HG03432 (cell line): ENCODE measurements around the gene P2RY8.

Source experiments
- ATAC-seq: cut with Tn5 transposase; IDR thresholded peaks from one replicate; pipeline ENCODE4 v1.9.1; 2021; ENCODE audit warnings: mild to moderate bottlenecking, moderate library complexity; ENCODE audit not compliant: unreplicated experiment

Gene P2RY8

DNA sequence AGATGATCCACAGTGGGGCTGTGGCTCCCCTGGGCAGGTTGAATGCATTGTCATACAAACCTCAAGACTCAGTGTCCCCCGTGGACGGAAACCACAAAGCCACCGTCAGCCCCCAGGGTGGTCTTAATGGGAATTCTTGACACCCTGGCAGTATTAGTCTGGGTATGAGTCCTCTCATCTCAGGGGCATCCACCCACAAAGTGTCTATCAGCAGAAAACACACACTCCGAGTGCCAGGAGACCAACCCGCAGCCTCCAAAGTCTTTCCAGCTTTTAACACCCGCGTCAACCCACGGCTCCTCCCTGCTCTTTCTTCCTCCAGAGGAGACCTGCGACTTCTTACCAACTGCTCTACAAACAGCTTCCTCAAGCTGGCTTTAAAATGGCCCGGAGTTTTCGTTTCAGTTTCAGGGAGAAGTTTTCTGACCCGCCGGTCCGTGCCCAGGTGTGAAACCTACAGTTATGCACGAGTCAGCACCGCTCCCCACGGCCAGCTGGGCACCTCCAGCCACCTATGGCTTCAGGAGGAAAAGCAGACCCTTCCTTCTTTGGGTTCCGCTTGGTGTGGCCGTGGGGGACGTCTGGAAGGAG is 69.9 kb downstream of the P2RY8 start:
- peak; percentile 50 for ATAC-seq

DNA sequence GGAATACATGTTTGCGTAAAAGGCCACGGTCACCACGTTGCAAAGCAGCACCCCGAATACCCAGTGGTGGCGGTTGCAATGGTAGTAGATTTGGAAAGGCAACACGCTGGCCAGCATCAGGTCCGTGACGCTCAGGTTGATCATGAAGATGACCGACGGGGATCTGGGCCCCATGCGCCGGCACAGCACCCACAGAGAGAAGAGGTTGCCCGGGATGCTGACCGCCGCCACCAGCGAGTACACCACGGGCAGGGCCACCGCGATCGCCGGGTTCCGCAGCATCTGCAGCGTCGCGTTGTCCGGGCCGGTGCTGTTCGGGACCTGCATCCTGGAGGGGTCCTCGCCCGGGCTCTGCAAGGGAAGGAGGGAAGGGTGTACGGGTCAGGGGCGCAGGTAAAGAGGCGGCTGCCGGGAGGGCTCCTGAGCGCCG is 70.7 kb downstream of the P2RY8 start:
- ATAC-seq, result no peak

DNA sequence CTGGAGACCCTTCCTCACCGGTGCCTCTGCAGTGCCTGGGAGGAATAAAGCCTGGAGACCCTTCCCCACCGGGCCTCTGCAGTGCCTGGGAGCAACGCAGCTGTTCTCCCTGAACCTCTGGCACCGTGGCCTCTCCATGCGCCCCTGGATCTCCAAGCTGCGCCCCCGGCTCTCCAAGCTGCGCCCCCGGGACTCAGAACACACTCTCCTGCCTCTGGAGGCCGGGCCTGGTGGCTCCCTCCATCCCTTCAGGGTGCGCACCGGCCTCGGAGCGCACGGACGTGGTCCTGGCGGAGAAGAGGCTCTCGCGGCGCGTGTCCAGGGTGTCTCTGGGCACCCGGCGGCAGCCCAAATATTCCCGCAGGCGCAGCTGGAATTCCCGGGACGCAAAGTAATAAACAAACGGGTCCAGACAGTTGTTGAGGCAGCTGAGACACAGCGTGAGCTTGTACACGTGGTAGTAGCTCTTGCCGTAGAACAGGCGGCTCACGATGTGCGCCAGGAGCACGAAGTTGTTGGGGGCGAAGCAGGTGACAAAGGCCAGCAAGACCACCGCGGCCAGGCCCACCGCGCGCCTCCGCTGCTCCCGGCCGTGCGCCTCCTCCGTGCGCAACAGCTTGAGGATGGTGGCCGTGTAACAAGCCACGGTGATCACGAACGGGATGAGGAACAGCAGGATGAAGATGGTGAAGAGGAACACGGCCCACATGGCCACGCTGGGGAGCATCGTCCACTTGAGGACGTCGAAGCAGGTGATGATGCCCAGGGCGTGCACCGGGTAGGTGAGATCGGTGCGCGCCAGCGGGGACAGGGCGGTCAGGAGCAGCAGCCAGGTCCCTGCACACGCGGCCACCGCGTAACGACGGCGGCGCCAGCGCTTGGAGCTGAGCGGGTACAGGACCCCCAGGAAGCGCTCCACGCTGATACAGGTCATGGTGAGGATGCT is 71.4 kb downstream of the P2RY8 start:
- no peak for ATAC-seq

DNA sequence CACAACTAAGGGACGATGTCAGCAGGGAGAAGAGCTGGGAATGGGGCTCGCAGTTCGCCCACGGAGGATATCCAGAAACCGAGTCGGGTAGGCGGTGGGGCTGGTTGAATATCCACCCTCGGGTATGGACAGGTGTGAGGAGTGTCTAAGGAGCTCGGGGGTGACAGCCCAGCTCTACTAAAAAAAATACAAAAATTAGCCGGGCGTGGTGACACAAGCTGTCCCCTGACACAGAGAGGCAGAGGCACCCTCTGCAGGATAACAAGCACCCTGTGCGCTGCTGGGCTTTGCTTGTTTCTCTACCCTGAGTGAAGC is 72.1 kb downstream of the P2RY8 start:
- ATAC-seq, result no peak

DNA sequence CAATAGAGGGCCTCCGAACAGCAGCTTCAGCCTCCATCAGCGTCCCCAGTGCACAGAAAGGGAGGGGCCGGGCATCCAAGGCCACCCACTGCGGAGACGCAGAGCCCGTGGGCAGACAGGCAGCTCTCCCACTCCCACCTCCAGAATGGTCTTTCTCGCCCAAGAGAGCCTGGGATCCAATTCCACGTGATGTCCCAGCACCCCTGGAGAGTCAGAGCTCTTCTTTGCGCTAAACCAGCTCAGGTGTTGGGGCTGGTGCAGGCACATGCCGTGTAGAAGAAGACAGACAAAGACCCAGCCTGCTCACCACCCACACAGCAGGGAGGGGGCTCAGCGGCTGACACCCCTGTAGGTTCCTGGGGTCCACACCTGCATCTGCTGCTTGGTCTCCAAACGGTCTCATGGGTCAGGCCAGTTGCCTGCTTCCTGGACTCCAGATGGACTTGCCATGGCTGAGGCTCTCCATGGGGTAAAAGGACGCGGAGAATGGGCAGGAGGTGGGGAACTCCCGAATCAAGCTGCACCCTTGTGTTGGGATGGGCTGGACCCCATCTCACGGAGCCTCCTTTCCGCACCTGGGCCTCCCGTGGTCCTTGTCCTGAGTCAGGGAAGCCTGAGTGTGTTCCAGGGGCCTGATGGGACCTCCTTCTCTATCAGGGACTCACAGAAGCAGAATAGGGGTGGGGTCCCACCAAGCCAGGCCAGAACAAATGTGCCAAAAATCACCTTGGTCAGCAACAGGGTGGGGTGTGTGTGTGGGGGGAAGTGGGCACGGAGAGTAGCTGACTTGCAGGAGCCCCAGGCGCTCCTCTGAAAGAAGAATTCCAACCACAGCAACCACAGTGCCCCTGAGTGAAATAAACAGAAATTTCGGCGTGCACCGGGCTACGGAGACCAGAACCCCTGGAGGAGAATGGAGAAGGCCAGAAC is 72.7 kb downstream of the P2RY8 start:
- ATAC-seq, result no peak

DNA sequence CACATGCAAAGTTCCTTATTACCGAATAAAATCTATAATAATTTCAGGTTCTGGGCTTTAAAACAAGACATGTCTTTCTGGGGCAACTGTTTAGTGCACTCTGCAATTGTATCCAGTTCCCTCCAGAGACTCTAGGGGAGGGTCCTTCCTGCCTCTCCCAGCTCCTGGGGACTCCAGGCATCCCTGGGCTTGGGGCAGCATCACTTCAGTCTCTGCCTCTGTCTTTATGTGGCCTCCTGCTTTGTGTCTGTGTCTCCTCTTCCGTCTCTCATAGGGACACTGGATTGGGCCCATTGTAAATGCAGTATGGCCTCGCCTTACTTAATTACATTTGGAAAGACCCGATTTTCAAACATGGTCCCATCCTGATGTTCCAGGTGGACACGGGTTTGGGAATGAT is 73.4 kb downstream of the P2RY8 start:
- ATAC-seq, result no peak

DNA sequence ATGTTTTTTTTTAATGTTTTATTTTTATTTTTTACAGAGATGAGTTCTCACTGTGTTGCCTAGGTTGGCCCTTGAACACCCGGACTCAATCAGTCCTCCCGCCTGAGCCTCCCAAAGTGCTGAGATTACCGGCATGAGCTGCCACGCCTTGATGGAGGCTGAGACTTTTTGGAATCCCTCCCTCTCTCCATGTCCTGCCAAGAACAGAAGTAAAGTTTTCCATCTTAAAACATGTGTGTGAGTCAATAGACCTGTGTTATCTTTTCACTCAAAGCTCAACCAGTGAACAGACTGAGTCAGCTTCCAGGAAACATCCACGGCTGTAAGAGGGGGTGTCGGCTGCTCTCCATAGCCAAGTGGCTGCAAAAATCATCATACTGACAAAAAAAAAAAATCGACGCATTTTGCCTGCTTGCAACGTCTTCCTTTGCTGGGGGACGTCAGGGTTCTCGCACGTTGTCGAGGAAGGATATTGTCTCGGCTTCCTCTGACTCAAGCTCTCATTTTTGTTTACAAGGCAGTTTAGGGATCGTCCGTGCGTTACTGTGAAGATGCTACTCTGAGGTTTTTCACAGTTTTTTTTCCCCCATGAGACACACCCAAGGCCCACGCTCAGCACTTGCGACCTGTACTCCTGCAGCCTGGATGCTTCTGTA is 74.3 kb downstream of the P2RY8 start:
- ATAC-seq, result no peak

DNA sequence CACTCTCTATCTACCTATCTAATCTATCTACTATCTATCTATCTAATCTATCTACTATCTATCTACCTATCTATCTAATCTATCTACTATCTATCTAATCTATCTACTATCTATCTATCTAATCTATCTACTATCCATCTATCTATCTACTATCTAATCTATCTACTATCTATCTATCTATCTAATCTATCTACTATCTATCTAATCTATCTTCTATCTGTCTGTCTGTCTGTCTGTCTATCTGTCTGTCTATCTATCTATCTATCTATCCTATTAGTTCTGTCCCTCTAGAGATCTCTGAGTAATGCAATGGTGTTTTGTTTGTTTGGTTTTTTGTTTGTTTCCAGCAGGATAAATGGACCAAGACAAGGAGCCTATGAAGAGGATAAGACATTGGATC is 74.9 kb downstream of the P2RY8 start:
- ATAC-seq, result no peak

DNA sequence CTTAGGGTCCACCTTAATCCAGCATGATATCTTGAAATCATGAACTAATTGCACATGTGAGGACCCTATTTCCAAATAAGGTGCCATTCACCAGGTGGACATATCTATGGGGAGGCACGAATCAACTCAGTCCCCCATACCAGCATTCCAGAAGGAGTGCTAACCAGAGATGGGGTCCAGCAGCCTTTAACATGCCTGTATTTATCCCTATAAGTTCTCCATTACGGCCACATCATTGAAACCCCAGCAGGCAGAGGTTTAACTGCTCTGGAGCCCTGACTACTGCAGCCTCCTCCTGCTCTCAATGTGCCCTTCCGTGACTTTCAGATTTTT is 81.1 kb downstream of the P2RY8 start:
- no peak for ATAC-seq

DNA sequence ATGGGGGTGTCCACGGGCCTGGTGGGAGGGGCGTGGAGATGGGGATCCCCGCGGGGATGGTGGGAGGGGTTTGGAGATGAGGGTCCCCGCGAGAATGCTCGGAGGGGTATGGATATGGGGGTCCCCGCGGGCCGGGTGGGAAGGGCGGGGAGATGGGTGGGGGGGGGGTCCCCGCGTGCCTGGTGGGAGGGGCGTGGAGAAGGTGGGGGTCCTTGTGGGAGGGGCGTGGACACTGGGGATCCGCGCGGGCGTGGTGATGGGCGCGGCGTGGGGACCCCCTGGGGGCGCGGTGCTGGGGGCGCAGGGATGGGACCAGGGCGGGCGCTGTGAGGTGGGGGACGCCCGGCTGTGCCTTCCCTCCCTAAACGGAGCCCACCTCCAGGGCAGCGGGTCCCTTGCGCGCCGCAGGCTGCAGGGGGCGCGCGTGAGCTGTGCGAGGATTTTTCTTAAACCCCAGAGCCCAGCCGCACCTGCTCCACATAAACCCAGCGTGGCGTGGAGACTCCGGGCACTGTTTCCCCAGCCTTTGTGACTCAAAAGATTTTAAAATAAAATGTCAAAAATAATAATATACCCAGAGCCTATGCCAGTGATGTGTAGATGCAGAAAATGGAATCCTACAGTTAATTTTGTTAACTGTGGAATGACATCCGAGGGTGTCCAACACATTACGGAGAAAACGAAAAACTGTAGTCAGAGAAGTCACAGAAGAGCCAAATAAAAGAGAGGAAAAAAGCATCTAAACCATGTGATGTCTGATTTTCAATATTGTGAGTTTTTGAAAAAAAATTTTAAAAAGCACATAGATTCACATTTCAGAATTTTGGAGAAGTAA is 82.8 kb downstream of the P2RY8 start:
- peak; percentile 48 for ATAC-seq

DNA sequence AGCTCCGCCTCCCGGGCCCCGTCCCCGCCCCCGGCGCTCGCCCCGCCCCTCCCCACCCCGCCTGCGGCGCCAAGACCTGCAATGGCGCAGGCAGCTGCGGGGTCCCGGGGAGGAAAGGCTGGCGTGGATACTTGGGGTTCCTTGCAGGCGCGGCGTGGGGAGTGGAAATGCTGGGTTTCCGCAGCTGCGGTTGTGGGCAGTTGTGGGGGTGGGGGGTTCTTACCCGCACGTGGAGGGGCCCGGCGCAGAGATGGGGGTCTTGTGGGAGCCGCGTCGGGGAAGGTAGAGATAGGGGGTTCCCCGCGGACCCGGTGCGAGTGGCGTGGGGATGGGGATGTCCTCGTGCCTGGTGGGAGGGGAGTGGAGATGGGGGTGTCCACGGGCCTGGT is 83.6 kb downstream of the P2RY8 start:
- ATAC-seq, result peak; percentile 9

DNA sequence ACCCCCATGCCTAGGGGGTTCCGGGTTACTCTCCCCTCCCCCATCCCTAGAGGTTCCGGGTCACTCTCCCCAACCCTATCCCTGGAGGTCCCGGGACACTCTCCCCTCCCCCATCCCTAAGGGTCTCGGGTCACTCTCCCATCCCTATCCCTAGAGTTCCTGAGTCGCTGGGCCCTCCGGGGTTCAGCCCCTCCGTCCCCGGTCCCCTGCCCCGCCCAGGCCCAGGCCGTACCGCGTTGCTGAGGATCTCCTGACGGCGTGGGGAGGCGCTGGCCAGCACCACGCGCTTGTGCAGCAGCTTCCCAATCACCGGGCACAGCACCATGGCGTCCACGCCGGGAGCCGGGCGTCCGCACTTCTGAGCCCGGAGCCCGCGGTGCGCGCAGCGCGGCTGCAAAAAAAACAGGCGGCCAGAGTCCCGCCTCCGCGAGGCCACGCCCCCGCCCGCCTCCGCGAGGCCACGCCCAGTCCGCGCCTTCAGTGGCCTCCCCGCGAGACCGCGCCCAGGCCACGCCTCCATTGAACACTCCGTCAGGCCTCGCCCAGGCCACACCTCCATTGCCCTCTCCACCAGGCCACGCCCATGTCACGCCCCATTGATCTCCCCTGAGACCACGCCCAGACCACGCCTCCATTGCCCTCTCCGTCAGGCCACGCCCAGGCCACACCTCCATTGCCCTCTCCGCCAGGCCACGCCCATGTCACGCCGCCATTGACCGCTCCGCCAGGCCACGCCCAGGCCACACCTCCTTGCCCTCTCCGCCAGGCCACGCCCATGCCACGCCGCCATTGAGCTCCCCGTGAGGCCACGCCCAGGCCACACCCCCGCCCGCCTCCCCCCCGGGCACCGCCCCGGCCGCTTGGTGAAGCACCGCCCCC is 84.2 kb downstream of the P2RY8 start, which contains the start of gene ASMTL:
Gene ASMTL, minus strand, starts transcription at position 394 of the 879 bp plus-strand sequence. Its CDS starts 69 bp downstream, at position 325.
- ATAC-seq, result peak; percentile 68

DNA sequence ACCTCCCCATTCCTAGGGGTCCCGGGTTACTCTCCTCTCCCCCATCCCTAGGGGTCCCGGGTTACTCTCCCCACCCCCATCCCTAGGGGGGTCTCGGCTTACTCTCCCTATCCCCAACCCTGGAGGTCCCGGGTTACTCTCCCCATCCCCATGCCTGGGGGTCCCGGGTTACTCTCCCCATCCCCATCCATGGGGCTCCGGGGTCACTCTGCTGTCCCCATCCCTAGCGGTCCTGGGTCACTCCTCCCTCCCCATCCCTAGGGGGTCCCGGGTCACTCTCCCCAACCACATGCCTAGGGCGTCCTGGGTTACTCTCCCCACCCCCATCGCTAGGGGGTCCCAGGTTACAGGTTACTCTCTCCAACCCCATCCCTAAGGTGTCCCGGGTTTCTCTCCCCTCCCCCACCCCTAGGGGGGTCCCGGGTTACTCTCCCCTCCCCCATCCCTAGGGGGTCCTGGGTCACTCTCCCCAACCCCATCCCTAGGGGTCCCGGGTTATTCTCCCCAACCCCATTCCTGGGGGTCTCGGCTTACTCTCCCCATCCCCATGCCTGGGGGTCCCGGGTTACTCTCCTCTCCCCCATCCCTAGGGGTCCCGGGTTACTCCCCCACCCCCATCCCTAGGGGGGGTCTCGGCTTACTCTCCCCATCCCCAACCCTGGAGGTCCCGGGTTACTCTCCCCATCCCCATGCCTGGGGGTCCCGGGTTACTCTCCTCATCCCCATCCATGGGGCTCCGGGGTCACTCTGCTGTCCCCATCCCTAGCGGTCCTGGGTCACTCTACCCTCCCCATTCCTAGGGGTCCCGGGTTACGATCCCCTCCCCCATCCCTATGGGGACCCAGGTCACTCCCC is 85.1 kb downstream of the P2RY8 start:
- ATAC-seq, result no peak

DNA sequence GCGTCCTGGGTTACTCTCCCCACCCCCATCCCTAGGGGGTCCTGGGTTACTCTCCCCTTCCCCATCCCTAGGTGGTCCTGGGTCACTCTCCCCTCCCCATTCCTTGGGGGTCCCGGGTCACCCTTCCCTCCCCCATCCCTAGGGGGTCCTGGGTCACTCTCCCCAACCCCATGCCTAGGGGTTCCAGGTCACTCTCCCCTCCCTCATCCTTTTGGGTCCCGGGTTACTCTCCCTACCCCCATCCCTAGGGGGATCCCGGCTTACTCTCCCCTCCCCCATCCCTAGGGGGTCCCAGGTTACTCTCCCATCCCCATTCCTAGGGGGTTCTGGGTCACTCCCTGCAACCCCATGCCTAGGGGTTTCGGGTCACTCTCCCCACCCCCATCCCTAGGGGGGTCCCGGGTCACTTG is 85.7 kb downstream of the P2RY8 start:
- ATAC-seq, result no peak

DNA sequence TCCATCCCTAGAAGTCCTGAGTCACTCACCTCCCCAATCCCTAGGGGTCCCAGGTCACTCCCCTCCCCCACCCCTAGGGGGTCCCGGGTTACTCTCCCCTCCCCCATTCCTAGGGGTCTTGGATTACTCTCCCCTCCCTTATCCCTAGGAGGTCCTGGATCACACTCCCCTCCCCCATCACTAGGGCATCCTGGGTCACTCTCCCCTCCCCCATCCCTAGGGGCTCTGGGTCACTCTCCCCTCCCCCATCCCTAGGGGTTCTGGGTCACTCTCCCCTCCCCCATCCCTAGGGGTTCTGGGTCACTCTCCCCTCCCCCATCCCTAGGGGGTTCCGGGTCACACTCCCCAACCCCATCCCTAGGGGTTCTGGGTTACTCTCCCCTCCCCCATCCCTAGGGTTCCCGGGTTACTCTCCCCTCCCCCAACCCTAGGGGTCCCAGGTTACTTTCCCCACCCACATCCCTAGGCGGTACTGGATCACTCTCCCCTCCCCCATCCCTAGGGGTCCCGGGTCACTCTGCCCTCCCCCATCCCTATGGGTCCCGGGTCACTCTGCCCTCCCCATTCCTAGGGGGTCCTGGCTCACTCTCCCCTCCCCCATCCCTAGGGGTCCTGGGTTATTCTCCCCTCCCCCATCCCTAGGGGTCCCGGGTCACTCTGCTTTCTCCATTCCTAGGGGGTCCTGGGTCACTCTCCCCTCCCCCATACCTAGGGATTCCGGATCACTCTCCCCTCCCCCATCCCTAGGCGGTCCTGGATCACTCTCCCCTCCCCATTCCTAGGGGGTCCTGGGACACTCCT is 86.4 kb downstream of the P2RY8 start:
- no peak for ATAC-seq

DNA sequence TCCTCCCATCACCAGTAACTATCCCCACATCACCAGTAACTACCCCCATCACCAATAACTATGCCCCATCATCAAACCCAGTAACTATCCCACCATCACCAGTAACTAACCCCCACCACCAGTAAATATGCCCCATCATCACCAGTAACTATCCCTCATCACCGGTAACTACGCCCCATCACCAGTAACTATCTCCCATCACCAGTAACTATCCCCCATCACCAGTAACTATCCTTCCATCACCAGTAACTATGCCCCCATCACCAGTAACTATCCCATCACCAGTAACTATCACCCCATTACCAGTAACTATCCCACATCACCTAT is 87.2 kb downstream of the P2RY8 start:
- ATAC-seq, result no peak

DNA sequence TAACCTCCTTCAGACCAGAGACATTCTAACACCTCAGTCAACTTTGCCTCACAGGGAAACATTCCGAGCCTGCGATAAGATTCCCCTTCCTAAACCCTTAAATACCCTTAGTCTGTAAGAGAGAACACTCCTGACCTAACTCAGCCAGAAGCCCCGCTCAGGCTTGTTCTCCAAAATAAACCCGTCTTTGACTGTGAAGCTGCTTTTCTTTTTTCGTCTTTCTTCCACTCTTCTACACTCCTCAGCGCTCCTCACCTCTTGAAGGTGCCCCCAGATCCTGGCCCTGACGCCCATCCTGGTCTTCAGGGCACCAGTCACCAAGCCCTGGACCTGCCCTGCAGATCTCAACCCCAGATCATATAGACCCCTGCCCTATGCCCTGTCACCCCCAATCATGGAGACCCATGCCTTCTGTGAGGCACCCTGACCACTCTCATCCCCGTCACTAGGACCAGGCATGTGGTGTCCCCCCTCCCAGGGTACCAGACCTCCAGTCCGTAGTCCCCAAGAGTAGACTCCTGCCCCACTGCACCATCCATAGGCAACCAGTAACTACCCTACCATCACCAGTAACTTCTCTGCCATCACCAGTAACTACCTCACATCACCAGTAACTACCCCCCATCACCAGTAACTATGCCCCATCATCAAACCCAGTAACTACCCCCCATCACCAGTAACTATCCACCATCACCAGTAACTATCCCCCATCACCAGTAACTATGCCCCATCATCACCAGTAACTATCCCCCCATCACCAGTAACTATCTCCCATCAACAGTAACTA is 87.8 kb downstream of the P2RY8 start:
- ATAC-seq, result no peak
